Adipocyte (in vitro differentiated cells): ENCODE data around the gene CAPN1.
A peak's percentile ranks its signal among the peaks of the same experiment; 100 is the strongest.

Source experiments
- DNase-seq: peaks from one replicate; pipeline ENCODE4 v3.0.0-alpha.2; 2015; ENCODE audit warnings: low read depth
- H3K27me3 ChIP-seq: replicated peaks from 2 replicates; pipeline ENCODE4 v1.7.0; 2013; ENCODE audit warnings: mild to moderate bottlenecking, low read length, moderate library complexity; ENCODE audit not compliant: control insufficient read depth, insufficient read depth
- H3K36me3 ChIP-seq: 2 replicates; pipeline ENCODE4 v1.7.0; 2013; ENCODE audit warnings: low read length, mild to moderate bottlenecking, moderate library complexity; ENCODE audit not compliant: control insufficient read depth, insufficient read depth, severe bottlenecking
- H3K4me1 ChIP-seq: 2 replicates; pipeline ENCODE4 v1.7.0; 2013; ENCODE audit warnings: mild to moderate bottlenecking, low read length, moderate library complexity; ENCODE audit not compliant: control insufficient read depth, insufficient read depth
- H3K4me3 ChIP-seq: 2 replicates; pipeline ENCODE4 v1.7.0; 2013; ENCODE audit warnings: mild to moderate bottlenecking, low read length, moderate library complexity
- H3K9ac ChIP-seq: 2 replicates; pipeline ENCODE4 v1.7.0; 2013; ENCODE audit warnings: mild to moderate bottlenecking, low read length, moderate library complexity
- H3K9me3 ChIP-seq: 2 replicates; pipeline ENCODE4 v1.7.0; 2013; ENCODE audit warnings: mild to moderate bottlenecking, low read length, moderate library complexity; ENCODE audit not compliant: control insufficient read depth

CAPN1 gene

GRCh38 chr11:65204646-65205601 is 23.2 kb downstream of the CAPN1 start:
- no peak overlapping the region for H3K9ac ChIP-seq
- no peaks in the 10 kb centered on the region for H3K27me3 ChIP-seq
- H3K4me3 ChIP-seq: no peak overlapping the region
- peak; percentile 51 for DNase-seq
- peaks cover 55% of the 10 kb centered on the region for H3K36me3 ChIP-seq
- H3K4me1 ChIP-seq: no peaks in the 10 kb centered on the region
- H3K9me3 ChIP-seq: no peaks in the 10 kb centered on the region

GRCh38 chr11:65205602-65205967 is 23.9 kb downstream of the CAPN1 start:
- Histone ChIP-seq H3K36me3 (peaks cover 58% of the 10 kb centered on the region), H3K9ac (no peak overlapping the region), H3K27me3 (no peaks in the 10 kb centered on the region), H3K4me1 (no peaks in the 10 kb centered on the region), H3K9me3 (no peaks in the 10 kb centered on the region), H3K4me3 (no peak overlapping the region)
- DNase-seq: no peak

DNA sequence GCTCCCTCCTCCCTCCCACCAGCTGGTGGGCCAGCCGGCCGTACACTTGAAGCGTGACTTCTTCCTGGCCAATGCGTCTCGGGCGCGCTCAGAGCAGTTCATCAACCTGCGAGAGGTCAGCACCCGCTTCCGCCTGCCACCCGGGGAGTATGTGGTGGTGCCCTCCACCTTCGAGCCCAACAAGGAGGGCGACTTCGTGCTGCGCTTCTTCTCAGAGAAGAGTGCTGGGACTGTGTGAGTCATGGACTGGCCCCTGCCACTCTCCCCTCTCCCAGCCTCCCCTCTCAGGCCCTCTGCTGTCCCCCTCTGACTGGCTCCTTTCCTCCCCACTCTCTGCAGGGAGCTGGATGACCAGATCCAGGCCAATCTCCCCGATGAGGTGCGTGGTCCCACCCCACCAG is 24.7 kb downstream of the CAPN1 start:
- H3K4me3 ChIP-seq: no peak overlapping the region
- H3K4me1 ChIP-seq: no peaks in the 10 kb centered on the region
- no peaks in the 10 kb centered on the region for H3K9me3 ChIP-seq
- no peaks in the 10 kb centered on the region for H3K27me3 ChIP-seq
- no peak overlapping the region for H3K9ac ChIP-seq
- peaks cover 66% of the 10 kb centered on the region for H3K36me3 ChIP-seq
- DNase-seq: no peak

DNA sequence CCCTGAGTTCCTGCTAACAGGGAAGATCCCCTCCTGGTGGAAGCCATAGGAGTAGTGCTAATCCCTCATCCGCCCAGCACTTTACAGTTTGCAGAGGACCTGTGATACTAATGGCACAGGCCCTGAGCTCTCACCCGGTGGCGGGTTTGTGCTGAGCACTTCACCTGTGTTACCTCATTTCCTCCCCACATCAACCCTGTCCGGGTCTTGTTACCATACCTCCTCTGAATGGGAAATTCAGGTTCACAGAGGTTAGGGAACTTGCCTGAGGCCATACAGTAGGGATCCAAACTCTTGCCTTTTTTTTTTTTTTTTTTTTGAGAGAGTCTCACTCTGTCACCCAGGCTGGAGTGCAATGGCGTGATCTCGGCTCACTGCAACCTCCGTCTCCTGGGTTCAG is 25.2 kb downstream of the CAPN1 start:
- Histone ChIP-seq H3K4me1 (no peaks in the 10 kb centered on the region), H3K36me3 (peaks cover 66% of the 10 kb centered on the region), H3K9ac (no peak overlapping the region), H3K27me3 (no peaks in the 10 kb centered on the region), H3K4me3 (no peak overlapping the region), H3K9me3 (no peaks in the 10 kb centered on the region)
- no peak for DNase-seq

- DNase-seq: no peak
- Histone ChIP-seq H3K27me3 (no peaks in the 10 kb centered on the region), H3K36me3 (peaks cover 63% of the 10 kb centered on the region)
Measured at GRCh38 chr11:65207918-65208784, 26.4 kb downstream of the CAPN1 start.

DNA sequence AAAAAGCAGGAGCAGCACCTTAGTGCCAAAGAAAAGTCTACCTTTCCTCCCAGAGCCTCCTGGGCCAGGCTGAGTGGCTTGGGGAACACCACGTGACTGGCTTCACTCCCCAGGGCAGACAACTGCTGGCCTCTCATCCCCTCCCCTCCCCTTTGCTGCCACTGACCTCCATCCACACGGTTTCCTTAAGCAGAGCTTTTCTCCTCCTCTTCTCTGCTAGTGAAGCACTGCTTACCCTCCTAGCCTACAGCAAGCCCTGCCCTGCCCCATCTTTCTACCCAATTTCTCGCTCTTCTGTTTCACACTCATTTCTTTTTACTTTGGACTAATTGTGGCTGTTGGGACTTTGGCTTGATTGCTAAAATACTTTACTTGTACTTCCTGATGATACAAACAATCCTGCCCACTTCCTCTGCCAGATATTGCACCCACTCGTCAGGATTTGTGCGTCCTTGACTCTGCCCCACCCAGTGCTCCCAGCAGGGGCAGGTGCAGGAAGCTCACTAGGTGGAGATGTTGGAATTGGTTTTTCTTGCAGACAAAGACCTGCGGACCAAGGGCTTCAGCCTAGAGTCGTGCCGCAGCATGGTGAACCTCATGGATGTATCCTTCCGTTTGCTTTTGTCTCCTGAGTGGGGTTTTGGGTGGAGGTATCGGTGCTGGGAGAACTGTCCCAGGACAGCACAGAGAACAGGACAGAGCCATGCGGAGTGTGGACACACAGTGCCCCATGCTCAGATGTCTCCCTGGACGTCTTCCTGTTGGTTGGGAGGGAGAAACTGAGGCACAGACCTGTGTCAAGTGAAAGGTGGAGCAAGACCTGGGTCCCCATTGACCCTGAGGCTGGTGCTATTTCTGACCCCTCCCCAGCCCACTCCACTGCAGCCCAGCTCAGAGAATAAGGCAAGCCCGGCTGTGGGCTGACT is 27.3 kb downstream of the CAPN1 start:
- DNase-seq: no peak
- no peaks in the 10 kb centered on the region for H3K27me3 ChIP-seq
- no peaks in the 10 kb centered on the region for H3K4me1 ChIP-seq
- H3K36me3 ChIP-seq: peaks cover 56% of the 10 kb centered on the region
- no peaks in the 10 kb centered on the region for H3K9me3 ChIP-seq
- no peak overlapping the region for H3K4me3 ChIP-seq
- no peak overlapping the region for H3K9ac ChIP-seq

More at GRCh38 chr11:65207918-65208784, 26.4 kb downstream of the CAPN1 start:
- Histone ChIP-seq H3K9me3 (no peaks in the 10 kb centered on the region), H3K4me1 (no peaks in the 10 kb centered on the region), H3K9ac (no peak overlapping the region), H3K4me3 (no peak overlapping the region)

- H3K36me3 ChIP-seq: peaks cover 56% of the 10 kb centered on the region
- H3K4me3 ChIP-seq: no peak overlapping the region
- no peaks in the 10 kb centered on the region for H3K27me3 ChIP-seq
- no peak for DNase-seq
- H3K4me1 ChIP-seq: no peaks in the 10 kb centered on the region
- H3K9ac ChIP-seq: no peak overlapping the region
- H3K9me3 ChIP-seq: no peaks in the 10 kb centered on the region
Measured at GRCh38 chr11:65209711-65210360, 28.1 kb downstream of the CAPN1 start.

DNA sequence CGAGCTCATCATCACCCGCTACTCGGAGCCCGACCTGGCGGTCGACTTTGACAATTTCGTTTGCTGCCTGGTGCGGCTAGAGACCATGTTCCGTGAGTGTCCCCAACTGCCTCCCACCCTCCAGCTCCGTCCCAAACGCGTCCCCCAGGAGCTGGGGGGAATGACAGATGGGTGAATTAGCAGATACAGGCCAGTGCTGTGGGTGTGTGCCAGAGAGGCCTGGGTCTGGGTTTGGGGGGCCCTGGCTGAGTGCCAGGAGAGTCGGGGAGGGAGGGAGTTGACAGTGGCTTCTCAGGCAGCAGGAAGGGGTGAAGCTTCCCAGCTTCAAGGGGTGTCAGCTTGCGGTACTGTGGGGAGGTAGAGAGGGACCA is 28.6 kb downstream of the CAPN1 start:
- Histone ChIP-seq H3K9ac (no peak overlapping the region), H3K36me3 (peaks cover 53% of the 10 kb centered on the region), H3K27me3 (no peaks in the 10 kb centered on the region), H3K4me1 (no peaks in the 10 kb centered on the region), H3K9me3 (no peaks in the 10 kb centered on the region), H3K4me3 (no peak overlapping the region)
- no peak for DNase-seq

- no peak overlapping the region for H3K9ac ChIP-seq
- no peaks in the 10 kb centered on the region for H3K27me3 ChIP-seq
- H3K36me3 ChIP-seq: peaks cover 49% of the 10 kb centered on the region
- DNase-seq: no peak
- H3K9me3 ChIP-seq: no peaks in the 10 kb centered on the region
- H3K4me1 ChIP-seq: no peaks in the 10 kb centered on the region
- H3K4me3 ChIP-seq: no peak overlapping the region
Measured at GRCh38 chr11:65210748-65211147, 29.0 kb downstream of the CAPN1 start.

GRCh38 chr11:65211293-65212105 is 29.8 kb downstream of the CAPN1 start:
- DNase-seq: no peak
- Histone ChIP-seq H3K9me3 (no peaks in the 10 kb centered on the region), H3K4me1 (no peaks in the 10 kb centered on the region), H3K4me3 (no peak overlapping the region), H3K9ac (no peak overlapping the region), H3K27me3 (no peaks in the 10 kb centered on the region), H3K36me3 (peaks cover 42% of the 10 kb centered on the region)
